ENCODE results near the gene FBXL17.

- TF ChIP-seq, protein P1, sequence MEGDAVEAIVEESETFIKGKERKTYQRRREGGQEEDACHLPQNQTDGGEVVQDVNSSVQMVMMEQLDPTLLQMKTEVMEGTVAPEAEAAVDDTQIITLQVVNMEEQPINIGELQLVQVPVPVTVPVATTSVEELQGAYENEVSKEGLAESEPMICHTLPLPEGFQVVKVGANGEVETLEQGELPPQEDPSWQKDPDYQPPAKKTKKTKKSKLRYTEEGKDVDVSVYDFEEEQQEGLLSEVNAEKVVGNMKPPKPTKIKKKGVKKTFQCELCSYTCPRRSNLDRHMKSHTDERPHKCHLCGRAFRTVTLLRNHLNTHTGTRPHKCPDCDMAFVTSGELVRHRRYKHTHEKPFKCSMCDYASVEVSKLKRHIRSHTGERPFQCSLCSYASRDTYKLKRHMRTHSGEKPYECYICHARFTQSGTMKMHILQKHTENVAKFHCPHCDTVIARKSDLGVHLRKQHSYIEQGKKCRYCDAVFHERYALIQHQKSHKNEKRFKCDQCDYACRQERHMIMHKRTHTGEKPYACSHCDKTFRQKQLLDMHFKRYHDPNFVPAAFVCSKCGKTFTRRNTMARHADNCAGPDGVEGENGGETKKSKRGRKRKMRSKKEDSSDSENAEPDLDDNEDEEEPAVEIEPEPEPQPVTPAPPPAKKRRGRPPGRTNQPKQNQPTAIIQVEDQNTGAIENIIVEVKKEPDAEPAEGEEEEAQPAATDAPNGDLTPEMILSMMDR (IDR thresholded peaks at IDR 0.05): no peak
- TF ChIP-seq POLR2A (IDR thresholded peaks at IDR 0.05): no peak
Measured at GRCh38 chr5:108145351-108145750, 236.5 kb downstream of the FBXL17 start.
